Stomach (tissue), 4 donors: ENCODE measurements around the gene DCLK2.

ENCODE experiments used
- EP300 ChIP-seq: sonication (generic); formaldehyde crosslinking; IDR thresholded peaks from one replicate; pipeline ENCODE4 v1.6.1; 2017; ENCODE audit warnings: antibody characterized with exemption
- POLR2A ChIP-seq, 4 donors: fragments of 450-650 bp; IDR thresholded peaks; one replicate each; pipeline ENCODE4 v1.6.1; 2016; ENCODE audit warnings: antibody characterized with exemption in 4 of 4, control low read depth in 2 of 4, mild to moderate bottlenecking in 1 of 4, moderate library complexity in 1 of 4
- TF ChIP-seq, protein P1 (sequence below), 7 experiments: fragments of 450-650 bp in 4 of 7; fragments of 200-600 bp in 3 of 7; sonication (generic) in 3 of 7; IDR thresholded peaks; one replicate each; pipeline ENCODE4 v1.5.1; 2016 to 2019; ENCODE audit warnings: antibody characterized with exemption in 7 of 7, control low read depth in 2 of 7, mild to moderate bottlenecking in 1 of 7

DNA sequence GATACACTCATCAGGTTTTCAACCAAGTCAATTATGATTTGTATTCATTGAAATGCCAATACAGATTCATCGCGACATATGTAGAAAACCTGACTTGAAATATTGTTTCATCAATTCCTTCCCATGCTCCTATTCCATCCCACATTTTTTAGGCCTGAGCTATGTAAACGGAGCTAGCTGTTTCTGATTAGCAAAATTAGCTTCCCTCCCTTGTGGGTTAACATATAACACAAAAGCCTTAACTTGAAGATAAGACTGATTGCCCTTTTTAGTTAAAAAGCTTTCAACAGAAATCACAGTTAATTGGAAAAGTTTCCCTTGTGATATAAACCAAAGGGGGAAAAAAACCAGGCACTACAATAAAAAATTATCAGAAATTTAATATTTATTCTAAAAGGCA, 32.8 kb upstream of the DCLK2 start:
- TF ChIP-seq, protein P1, sequence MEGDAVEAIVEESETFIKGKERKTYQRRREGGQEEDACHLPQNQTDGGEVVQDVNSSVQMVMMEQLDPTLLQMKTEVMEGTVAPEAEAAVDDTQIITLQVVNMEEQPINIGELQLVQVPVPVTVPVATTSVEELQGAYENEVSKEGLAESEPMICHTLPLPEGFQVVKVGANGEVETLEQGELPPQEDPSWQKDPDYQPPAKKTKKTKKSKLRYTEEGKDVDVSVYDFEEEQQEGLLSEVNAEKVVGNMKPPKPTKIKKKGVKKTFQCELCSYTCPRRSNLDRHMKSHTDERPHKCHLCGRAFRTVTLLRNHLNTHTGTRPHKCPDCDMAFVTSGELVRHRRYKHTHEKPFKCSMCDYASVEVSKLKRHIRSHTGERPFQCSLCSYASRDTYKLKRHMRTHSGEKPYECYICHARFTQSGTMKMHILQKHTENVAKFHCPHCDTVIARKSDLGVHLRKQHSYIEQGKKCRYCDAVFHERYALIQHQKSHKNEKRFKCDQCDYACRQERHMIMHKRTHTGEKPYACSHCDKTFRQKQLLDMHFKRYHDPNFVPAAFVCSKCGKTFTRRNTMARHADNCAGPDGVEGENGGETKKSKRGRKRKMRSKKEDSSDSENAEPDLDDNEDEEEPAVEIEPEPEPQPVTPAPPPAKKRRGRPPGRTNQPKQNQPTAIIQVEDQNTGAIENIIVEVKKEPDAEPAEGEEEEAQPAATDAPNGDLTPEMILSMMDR (IDR thresholded peaks at IDR 0.05), result no peak
- no peak for TF ChIP-seq POLR2A (IDR thresholded peaks at IDR 0.05)
- TF ChIP-seq EP300, result no peak
